Prostate gland (tissue), 2 donors: ENCODE results near the gene UBN1.

Experiments used
- CTCF ChIP-seq, 4 experiments: fragments of 200-600 bp in 2 of 4; fragments of 450-650 bp in 2 of 4; sonication (generic) in 2 of 4; IDR thresholded peaks; 1 replicate in 3 of 4; 2 replicates in 1 of 4; pipeline ENCODE4 v1.5.1; 2016 to 2019; ENCODE audit warnings: antibody characterized with exemption in 4 of 4, mild to moderate bottlenecking in 2 of 4, moderate library complexity in 2 of 4
- POLR2A ChIP-seq: fragments of 450-650 bp; IDR thresholded peaks from one replicate; pipeline ENCODE4 v1.6.1; 2016; ENCODE audit warnings: antibody characterized with exemption, mild to moderate bottlenecking

DNA sequence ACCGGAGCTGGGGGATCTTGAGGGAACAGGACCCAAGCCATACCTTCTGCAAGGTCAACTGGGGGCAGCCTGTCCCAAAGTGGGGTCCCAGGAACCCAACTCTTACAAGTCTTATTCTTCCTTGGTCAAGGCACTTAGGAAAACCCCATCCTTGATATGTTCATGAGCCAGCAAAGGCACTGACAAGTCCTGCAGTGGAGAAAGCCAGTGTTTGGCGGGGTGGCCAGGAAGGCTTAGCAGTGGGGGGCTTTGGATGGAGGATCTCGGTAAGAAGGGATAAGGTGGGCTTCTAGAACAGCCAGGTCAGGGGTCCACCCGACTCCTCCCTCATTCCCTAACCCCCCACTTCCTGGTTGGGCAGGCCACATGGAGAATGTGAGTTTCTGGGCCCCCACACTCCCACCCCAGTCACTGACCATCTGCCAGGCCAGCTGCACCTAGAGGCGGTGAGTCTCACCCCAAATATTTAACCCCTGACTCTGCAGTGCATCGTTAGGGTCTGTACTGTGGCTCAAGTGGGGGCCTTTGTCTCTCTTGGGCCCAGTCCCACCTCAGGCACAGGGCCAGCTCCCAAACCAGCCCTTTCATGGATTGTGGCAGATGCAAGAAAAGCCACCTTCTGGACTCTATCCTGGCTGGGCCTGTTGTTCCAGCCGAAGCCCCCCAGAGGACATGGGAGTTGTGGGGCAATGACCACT lies 67.4 kb downstream of the UBN1 start:
- no peak for TF ChIP-seq POLR2A
- TF ChIP-seq CTCF (IDR thresholded peaks at IDR 0.05), result no peak
